Lung (tissue), 12 donors: ENCODE data around the gene PPT2. TPM values are rescaled to one million over a fixed set of nuclear protein-coding genes. Genes with fewer than 3 reads are reported as not detected.

Experiments used
- ATAC-seq: fragments of 200-7000 bp; cut with Tn5 transposase; one replicate; pipeline ENCODE4 v1.9.1; 2020; ENCODE audit warnings: moderate number of reproducible peaks; ENCODE audit not compliant: insufficient read depth, low FRiP score
- DNase-seq, 3 donors: peaks; one replicate each; pipeline ENCODE4 v3.0.0-alpha.2; 2013 to 2017
- H3K27ac ChIP-seq, 2 donors: one replicate each; pipeline ENCODE4 v1.5.1; 2013; ENCODE audit warnings: mild to moderate bottlenecking in 2 of 2, moderate library complexity in 2 of 2, control low read depth in 1 of 2, inconsistent platforms in 1 of 2, low read depth in 1 of 2, low read length in 1 of 2
- H3K27me3 ChIP-seq, 3 donors: one replicate each; pipeline ENCODE4 v1.5.1; 2013; ENCODE audit warnings: low read length in 2 of 3; ENCODE audit not compliant: control insufficient read depth in 3 of 3, insufficient read depth in 3 of 3
- H3K36me3 ChIP-seq, 4 donors: one replicate each; pipeline ENCODE4 v1.5.1; 2013; ENCODE audit warnings: low read length in 4 of 4, mild to moderate bottlenecking in 1 of 4, moderate library complexity in 1 of 4; ENCODE audit not compliant: control insufficient read depth in 4 of 4, insufficient read depth in 4 of 4
- H3K4me1 ChIP-seq, 5 donors: one replicate each; pipeline ENCODE4 v1.5.1; 2013; ENCODE audit warnings: low read length in 5 of 5, mild to moderate bottlenecking in 2 of 5, moderate library complexity in 1 of 5; ENCODE audit not compliant: control insufficient read depth in 5 of 5, insufficient read depth in 5 of 5
- H3K4me3 ChIP-seq: one replicate; pipeline ENCODE4 v1.5.1; 2013; ENCODE audit warnings: mild to moderate bottlenecking, control low read depth, moderate library complexity
- H3K9ac ChIP-seq, 2 donors: one replicate each; pipeline ENCODE4 v1.5.1; 2013; ENCODE audit warnings: low read length in 2 of 2, control low read depth in 1 of 2; ENCODE audit not compliant: insufficient read depth in 1 of 2
- H3K9me3 ChIP-seq, 4 donors: one replicate each; pipeline ENCODE4 v1.5.1; 2013; ENCODE audit warnings: low read length in 3 of 4, mild to moderate bottlenecking in 1 of 4, moderate library complexity in 1 of 4; ENCODE audit not compliant: control insufficient read depth in 4 of 4, insufficient read depth in 3 of 4
- CTCF ChIP-seq: IDR thresholded peaks from 2 replicates; pipeline ENCODE4 v1.5.1; 2012; ENCODE audit warnings: mild to moderate bottlenecking; ENCODE audit errors: control extremely low read depth, extremely low read depth
- WGBS, 2 donors: extraction: QIAGEN DNeasy Blood & Tissue Kit; methylation state at CpG; one replicate each; pipeline ENCODE4 v1.1.7; 2013; 5-methylcytosine and 5-hydroxymethylcytosine counted together
- polyA plus RNA-seq, 2 donors: library from polyadenylated mRNA; stranded (reverse); fragments of 200-250 nt; gene quantifications; one replicate each; pipeline ENCODE4 v1.2.1, GENCODE V29; 2013
- total RNA-seq, 2 donors: library from RNA; depleted of rRNA in 1 of 2; stranded (reverse); fragments of >200 nt in 1 of 2; gene quantifications; one replicate each; pipeline ENCODE4 v1.2.1, GENCODE V29; 2014 to 2021
- donor health status: control.
- donor health status: control.
- donor health status: Bipolar disorder and iron deficiency.
- donor health status: healthy.
- donor health status: DM: yes; HTN: yes; CAD: no.

Gene PPT2
- total and polyA plus RNA-seq, 4 donors, result 5.7 to 212 (median 11.1) TPM

- Histone ChIP-seq H3K27me3 (peaks cover 0 to 6% (median 6%) of the 10 kb centered on the region in 3 donors), H3K36me3 (no peaks in the 10 kb centered on the region), H3K9me3 (no peaks in the 10 kb centered on the region), H3K4me1 (peaks cover 10 to 19% (median 13%) of the 10 kb centered on the region in 5 donors), H3K9ac (no peak overlapping the region), H3K27ac (no peak overlapping the region), H3K4me3 (no peak overlapping the region)
- ATAC-seq (no peak), DNase-seq (no peak)
- TF ChIP-seq CTCF, result no peak
These were observed 21.8 kb upstream of the PPT2 start for GRCh38 chr6:32132110-32132509.

- no peak for ATAC-seq
- peaks cover 0 to 11% (median 6%) of the 10 kb centered on the region in 3 donors for H3K27me3 ChIP-seq
- H3K27ac ChIP-seq, result no peak overlapping the region
- H3K9ac ChIP-seq, result no peak overlapping the region
- no peak overlapping the region for H3K4me3 ChIP-seq
- WGBS, 2 donors, result 86 to 92% methylated on average over 4 of the region's 4 CpGs
- no peaks in the 10 kb centered on the region for H3K9me3 ChIP-seq
- DNase-seq, result no peak
- H3K36me3 ChIP-seq, result no peaks in the 10 kb centered on the region
- TF ChIP-seq CTCF, result no peak
- peaks cover 6 to 10% (median 8%) of the 10 kb centered on the region in 5 donors for H3K4me1 ChIP-seq
These were observed 20.2 kb upstream of the PPT2 start for GRCh38 chr6:32133786-32134185.

- ATAC-seq, result no peak
- Histone ChIP-seq H3K27ac (no peak overlapping the region), H3K36me3 (no peaks in the 10 kb centered on the region), H3K9ac (no peak overlapping the region), H3K4me3 (no peak overlapping the region), H3K9me3 (no peaks in the 10 kb centered on the region), H3K27me3 (peaks cover 0 to 23% (median 9%) of the 10 kb centered on the region in 3 donors), H3K4me1 (no peaks in the 10 kb centered on the region)
- no peak for TF ChIP-seq CTCF
- no peak for DNase-seq
These were observed 16.5 kb upstream of the PPT2 start for GRCh38 chr6:32137454-32137853.

DNA sequence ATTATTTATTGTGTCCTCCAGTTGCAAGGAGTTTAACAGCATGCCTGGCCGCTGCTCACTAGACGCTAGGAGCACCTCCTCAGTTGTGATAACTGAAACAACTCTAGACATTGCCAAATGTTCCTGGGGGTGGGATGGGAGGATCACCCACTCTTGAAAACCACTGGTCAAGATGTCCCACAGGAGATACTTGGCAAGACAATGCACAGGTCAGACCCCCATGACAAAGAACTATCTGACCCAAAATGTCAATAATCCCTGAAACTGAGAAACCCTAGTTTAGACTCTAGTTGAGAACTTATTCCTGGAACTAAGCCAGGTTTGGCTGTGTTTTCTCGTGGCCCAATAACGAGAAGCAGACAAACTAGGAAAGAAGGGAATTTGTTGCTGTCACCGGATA lies 14.4 kb upstream of the PPT2 start:
- 72 to 79% methylated on average over 5 of the region's 5 CpGs for WGBS, 2 donors
- ATAC-seq, result no peak
- H3K27ac ChIP-seq, result no peak overlapping the region
- DNase-seq, result no peak
- H3K4me1 ChIP-seq, result no peaks in the 10 kb centered on the region
- TF ChIP-seq CTCF, result no peak
- H3K9me3 ChIP-seq, result no peaks in the 10 kb centered on the region
- H3K4me3 ChIP-seq, result no peak overlapping the region
- H3K27me3 ChIP-seq, result peaks cover 0 to 25% (median 9%) of the 10 kb centered on the region in 3 donors
- no peaks in the 10 kb centered on the region for H3K36me3 ChIP-seq
- no peak overlapping the region for H3K9ac ChIP-seq
